Measurements from ENCODE around the gene ANKS1A. TPM values are rescaled to one million over a fixed set of nuclear protein-coding genes. Genes with fewer than 3 reads are reported as not detected.

Gene ANKS1A
- total RNA-seq, 1 experiment from 2014 or later: 14.4 TPM

- no TSS peak for BruUV-seq (replicated peaks)
- TF ChIP-seq POLR2AphosphoS5 (IDR thresholded peaks at IDR 0.05; ENCODE audit: low read depth, low read length): no peak
- TF ChIP-seq SIN3A (IDR thresholded peaks at IDR 0.05; ENCODE audit: borderline replicate concordance, insufficient read depth, low read depth, low read length): no peak
- ATAC-seq (no peak), DNase-seq (ENCODE audit: low read depth, low spot score) (no peak)
- H3K27me3 ChIP-seq (ENCODE audit: control insufficient read depth, insufficient read depth, low read length): no peaks in the 10 kb centered on the region
- in situ Hi-C loops (cut with HindIII; ENCODE audit: low pct_unique_long_range_greater_than_20kb, low sequenced_read_pairs) (no loop called here), intact Hi-C loops (cut with micrococcal nuclease; ENCODE audit: unreplicated experiment) (no loop called here)
- no peaks in the 10 kb centered on the region for H3K36me3 ChIP-seq (ENCODE audit: control insufficient read depth, insufficient read depth, low read length)
- no peaks in the 10 kb centered on the region for H3K9me3 ChIP-seq (ENCODE audit: control insufficient read depth, insufficient read depth, low read depth, low read length)
- ChIA-PET CTCF (no interaction called here), POLR2A (no interaction called here)
- H3K27ac ChIP-seq (ENCODE audit: low read length): no peak overlapping the region
- H3K4me1 ChIP-seq (ENCODE audit: control insufficient read depth, insufficient read depth, low read length): no peaks in the 10 kb centered on the region
- no peak overlapping the region for H3K4me3 ChIP-seq (ENCODE audit: low read depth in 2 of 2, low read length in 2 of 2)
These were observed 184.2 kb downstream of the ANKS1A start for GRCh38 chr6:35073211-35073610.

- intact Hi-C loops (cut with micrococcal nuclease; ENCODE audit: unreplicated experiment): no loop called here
- CTCF ChIA-PET: no interaction called here
- no peak for ATAC-seq
These were observed 184.9 kb downstream of the ANKS1A start for GRCh38 chr6:35073766-35074471.

More at GRCh38 chr6:35073766-35074471, 184.9 kb downstream of the ANKS1A start:
- Histone ChIP-seq H3K27me3 (ENCODE audit: control insufficient read depth, insufficient read depth, low read length) (no peaks in the 10 kb centered on the region), H3K4me3 (ENCODE audit: low read depth in 2 of 2, low read length in 2 of 2) (no peak overlapping the region), H3K27ac (ENCODE audit: low read length) (no peak overlapping the region), H3K36me3 (ENCODE audit: control insufficient read depth, insufficient read depth, low read length) (no peaks in the 10 kb centered on the region), H3K4me1 (ENCODE audit: control insufficient read depth, insufficient read depth, low read length) (no peaks in the 10 kb centered on the region), H3K9me3 (ENCODE audit: control insufficient read depth, insufficient read depth, low read depth, low read length) (no peaks in the 10 kb centered on the region)
- no peak for DNase-seq (ENCODE audit: low read depth, low spot score)
- TF ChIP-seq SIN3A (IDR thresholded peaks at IDR 0.05; ENCODE audit: borderline replicate concordance, insufficient read depth, low read depth, low read length) (no peak), CTCF (IDR thresholded peaks at IDR 0.05) (no peak), TCF7L2 (IDR thresholded peaks at IDR 0.05; ENCODE audit: low read depth, low read length) (no peak), POLR2AphosphoS5 (IDR thresholded peaks at IDR 0.05; ENCODE audit: low read depth, low read length) (no peak), REST (IDR thresholded peaks at IDR 0.05; ENCODE audit: insufficient read depth in 1 of 2, low read depth in 2 of 2, low read length in 1 of 2) (no peak)
- no TSS peak for BruUV-seq (replicated peaks)
- POLR2A ChIA-PET: no interaction called here
- in situ Hi-C loops (cut with HindIII; ENCODE audit: low pct_unique_long_range_greater_than_20kb, low sequenced_read_pairs): no loop called here
